Natural killer cell (primary cell): Measurements from ENCODE around the gene BCL2L15. TPM values are rescaled to one million over a fixed set of nuclear protein-coding genes. Genes with fewer than 3 reads are reported as not detected.

Experiments
- ATAC-seq, 3 donors: fragments of 150-1000 bp in 2 of 3; fragments of 200-7000 bp in 1 of 3; cut with Tn5 transposase; 1 replicate in 1 of 3; 2 replicates in 2 of 3; pipeline ENCODE4 v1.10.0; 2021; ENCODE audit warnings: mild to moderate bottlenecking in 2 of 3, moderate library complexity in 2 of 3
- DNase-seq, 2 donors: peaks; one replicate each; pipeline versions ENCODE4 v3.0.0 to v3.0.0-alpha.2; 2013 to 2021; ENCODE audit warnings: mixed read lengths in 1 of 2
- H3K27ac ChIP-seq: one replicate; pipeline ENCODE4 v1.5.1; 2013; ENCODE audit warnings: mild to moderate bottlenecking, low read length
- H3K27me3 ChIP-seq: one replicate; pipeline ENCODE4 v1.6.1; 2013; ENCODE audit warnings: low read length; ENCODE audit not compliant: control insufficient read depth, insufficient read depth
- H3K36me3 ChIP-seq: one replicate; pipeline ENCODE4 v1.6.1; 2013; ENCODE audit warnings: low read length; ENCODE audit not compliant: control insufficient read depth, insufficient read depth
- H3K4me1 ChIP-seq: one replicate; pipeline ENCODE4 v1.6.1; 2013; ENCODE audit warnings: low read length; ENCODE audit not compliant: control insufficient read depth, insufficient read depth
- H3K4me3 ChIP-seq: one replicate; pipeline ENCODE4 v1.5.1; 2013; ENCODE audit warnings: low read length
- H3K9me3 ChIP-seq: one replicate; pipeline ENCODE4 v1.6.1; 2013; ENCODE audit warnings: low read length; ENCODE audit not compliant: control insufficient read depth, insufficient read depth
- H3K27ac Mint-ChIP-seq, 2 donors: one replicate each; pipeline ENCODE4 v1.8.0; 2022; ENCODE audit warnings: mild to moderate bottlenecking in 2 of 2, mixed read lengths in 2 of 2, moderate library complexity in 1 of 2
- H3K27me3 Mint-ChIP-seq, 2 donors: one replicate each; pipeline ENCODE4 v1.8.0; 2022; ENCODE audit warnings: low read depth in 2 of 2, mixed read lengths in 2 of 2
- H3K36me3 Mint-ChIP-seq: one replicate; pipeline ENCODE4 v1.8.0; 2022; ENCODE audit warnings: mixed read lengths
- H3K4me1 Mint-ChIP-seq, 2 donors: one replicate each; pipeline ENCODE4 v1.8.0; 2022; ENCODE audit warnings: mixed read lengths in 2 of 2
- H3K4me3 Mint-ChIP-seq: one replicate; pipeline ENCODE4 v1.8.0; 2022; ENCODE audit warnings: mild to moderate bottlenecking, moderate library complexity, mixed read lengths
- H3K9me3 Mint-ChIP-seq, 2 donors: one replicate each; pipeline ENCODE4 v1.8.0; 2022; ENCODE audit warnings: mixed read lengths in 2 of 2
- CTCF ChIP-seq: fragments of 200-600 bp; IDR thresholded peaks from one replicate; pipeline ENCODE4 v1.8.0; 2022; ENCODE audit warnings: antibody characterized with exemption
- WGBS: methylation state at CpG from one replicate; pipeline ENCODE4 v1.1.7; 2013; ENCODE audit warnings: missing lambda C conversion rate; ENCODE audit not compliant: insufficient coverage; 5-methylcytosine and 5-hydroxymethylcytosine counted together
- intact Hi-C: fragments of 100-400 bp; cut with micrococcal nuclease; formaldehyde crosslinking; loops from one replicate; pipeline ENCODE4 v1.14.2; 2022
- total RNA-seq, 4 donors: library from RNA; stranded (reverse); fragments of 120-200 nt in 1 of 4; gene quantifications; one replicate each; pipeline versions ENCODE4 v1.2.3 to v1.2.4, GENCODE V29; 2013 to 2022

BCL2L15 gene
- total RNA-seq, 3 donors from 2014 or later (not counting 1 experiment from before 2014, with no cell fraction given): 0.88 to 2.1 (median 1.5) TPM

- 0% methylated on average over 2 of the region's 6 CpGs for WGBS
These were observed 41.0 kb upstream of the BCL2L15 start for GRCh38 chr1:113928187-113928930.

GRCh38 chr1:113924473-113924872 is 37.1 kb upstream of the BCL2L15 start:
- Histone ChIP-seq H3K4me3 (no peak overlapping the region), H3K9me3 (no peaks in the 10 kb centered on the region), H3K4me1 (peaks cover 6% of the 10 kb centered on the region), H3K27me3 (no peaks in the 10 kb centered on the region), H3K36me3 (no peaks in the 10 kb centered on the region), H3K27ac (no peak overlapping the region)
- H3K27me3 Mint-ChIP-seq: no peaks in the 10 kb centered on the region
- no peak for DNase-seq
- no peaks in the 10 kb centered on the region for H3K9me3 Mint-ChIP-seq
- no peak for TF ChIP-seq CTCF
- H3K36me3 Mint-ChIP-seq: no peaks in the 10 kb centered on the region
- intact Hi-C loops: no loop called here
- H3K4me3 Mint-ChIP-seq: no peak overlapping the region
- no peak overlapping the region for H3K27ac Mint-ChIP-seq
- WGBS: 97% methylated on average over 2 of the region's 2 CpGs
- ATAC-seq: no peak
- H3K4me1 Mint-ChIP-seq: peaks cover 16 to 19% of the 10 kb centered on the region in 2 donors

More at GRCh38 chr1:113928187-113928930, 41.0 kb upstream of the BCL2L15 start:
- Histone ChIP-seq H3K4me1 (peaks cover 24% of the 10 kb centered on the region), H3K4me3 (peak overlapping the region; percentile 80), H3K9me3 (no peaks in the 10 kb centered on the region), H3K36me3 (no peaks in the 10 kb centered on the region), H3K27me3 (no peaks in the 10 kb centered on the region), H3K27ac (peak overlapping the region; percentile 98)
- Mint-ChIP-seq H3K4me3 (peak overlapping the region; percentile 96), H3K27ac (peak overlapping the region; percentile 96 to 99), H3K4me1 (peaks cover 48 to 51% of the 10 kb centered on the region in 2 donors), H3K27me3 (no peaks in the 10 kb centered on the region), H3K36me3 (no peaks in the 10 kb centered on the region), H3K9me3 (no peaks in the 10 kb centered on the region)
- TF ChIP-seq CTCF: no peak
- DNase-seq (no peak), ATAC-seq (no peak)
- intact Hi-C loops: no loop called here

GRCh38 chr1:113922957-113923356 is 35.6 kb upstream of the BCL2L15 start:
- H3K27ac Mint-ChIP-seq: no peak overlapping the region
- no peak overlapping the region for H3K4me3 Mint-ChIP-seq
- no peak for ATAC-seq
- no peak for DNase-seq
- Histone ChIP-seq H3K4me1 (no peaks in the 10 kb centered on the region), H3K27ac (no peak overlapping the region), H3K9me3 (no peaks in the 10 kb centered on the region), H3K4me3 (no peak overlapping the region), H3K27me3 (no peaks in the 10 kb centered on the region), H3K36me3 (no peaks in the 10 kb centered on the region)
- H3K36me3 Mint-ChIP-seq: no peaks in the 10 kb centered on the region
- intact Hi-C loops: no loop called here
- H3K27me3 Mint-ChIP-seq: no peaks in the 10 kb centered on the region
- H3K9me3 Mint-ChIP-seq: no peaks in the 10 kb centered on the region
- 100% methylated on average over 3 of the region's 4 CpGs for WGBS
- peaks cover 4 to 5% of the 10 kb centered on the region in 2 donors for H3K4me1 Mint-ChIP-seq
- TF ChIP-seq CTCF: no peak

GRCh38 chr1:113918243-113918642 is 30.9 kb upstream of the BCL2L15 start:
- Histone ChIP-seq H3K27ac (no peak overlapping the region), H3K9me3 (no peaks in the 10 kb centered on the region), H3K27me3 (no peaks in the 10 kb centered on the region), H3K4me3 (no peak overlapping the region), H3K4me1 (no peaks in the 10 kb centered on the region), H3K36me3 (no peaks in the 10 kb centered on the region)
- Mint-ChIP-seq H3K4me1 (peaks cover 0 to 5% of the 10 kb centered on the region in 2 donors), H3K27me3 (no peaks in the 10 kb centered on the region), H3K27ac (no peak overlapping the region), H3K36me3 (no peaks in the 10 kb centered on the region), H3K9me3 (no peaks in the 10 kb centered on the region), H3K4me3 (no peak overlapping the region)
- TF ChIP-seq CTCF: no peak
- intact Hi-C loops: no loop called here
- DNase-seq (no peak), ATAC-seq (no peak)
